Activated T-cell treated with anti-CD3 and anti-CD28 coated beads for 24 hours (primary cell): ENCODE measurements around the gene ELMO1.
A peak's percentile ranks its signal among the peaks of the same experiment; 100 is the strongest.

Experiments used
- DNase-seq: peaks from one replicate; pipeline ENCODE4 v3.0.0-alpha.2; 2020; ENCODE audit warnings: low read depth

Gene ELMO1

DNA sequence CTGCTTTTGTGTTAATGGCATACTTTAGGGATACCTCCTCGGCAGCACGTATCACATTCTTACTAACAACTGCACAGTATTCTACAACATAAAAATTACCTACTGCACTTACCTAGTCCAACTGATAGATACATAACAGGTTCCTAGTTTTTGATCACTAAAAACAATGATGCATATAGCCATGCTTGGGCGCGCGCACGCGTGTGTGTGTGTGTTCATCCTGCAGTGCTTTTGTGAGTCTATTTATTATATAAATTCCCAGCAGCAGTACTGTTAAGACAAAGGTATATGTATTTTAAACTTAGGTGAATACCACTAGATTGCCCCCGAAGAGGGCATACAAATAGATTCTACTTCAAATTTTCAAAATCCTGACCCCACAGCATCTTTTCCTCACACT is 181.4 kb downstream of the ELMO1 start:
- DNase-seq: no peak

- no peak for DNase-seq
Observed at GRCh38 chr7:37265876-37266275, 182.8 kb downstream of the ELMO1 start.

DNA sequence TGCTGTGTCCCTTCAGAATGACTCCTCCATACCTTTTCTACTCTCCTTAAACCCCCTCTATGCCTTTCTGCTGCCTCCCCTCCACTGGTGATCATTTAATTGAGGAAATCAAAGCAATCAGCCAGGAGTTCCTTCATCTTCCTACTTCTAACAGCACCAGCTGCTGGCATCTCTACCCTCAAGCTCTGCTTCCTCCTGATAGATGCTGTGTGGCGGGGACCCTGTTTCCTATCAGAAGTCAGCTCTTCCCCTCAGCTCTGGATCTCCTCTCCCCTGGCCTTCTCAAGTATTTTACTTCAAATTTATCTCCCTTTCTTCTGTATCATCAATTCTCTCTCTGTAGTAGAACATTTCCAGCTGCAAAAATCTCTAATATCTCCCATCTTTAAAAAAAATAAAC is 183.7 kb downstream of the ELMO1 start:
- no peak for DNase-seq

DNA sequence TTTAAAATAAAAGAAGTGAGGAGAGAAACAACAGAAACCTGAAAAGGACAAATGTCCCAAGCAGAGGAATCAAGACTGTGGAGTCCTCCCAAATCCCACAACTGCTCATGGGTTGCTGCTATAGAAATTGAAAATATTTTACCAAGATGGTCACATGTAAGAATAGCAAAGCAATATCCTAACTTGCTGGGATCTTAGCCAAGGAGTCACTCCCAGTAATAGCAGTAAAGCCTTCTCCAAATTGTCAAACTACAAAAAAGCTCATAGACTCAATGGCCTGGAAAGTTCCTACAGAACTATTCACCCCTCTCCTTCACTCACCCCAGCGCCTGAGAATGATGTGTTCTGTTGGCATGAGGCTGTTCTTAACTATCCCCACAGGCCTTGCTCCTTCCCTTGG is 186.5 kb downstream of the ELMO1 start:
- DNase-seq: no peak

DNA sequence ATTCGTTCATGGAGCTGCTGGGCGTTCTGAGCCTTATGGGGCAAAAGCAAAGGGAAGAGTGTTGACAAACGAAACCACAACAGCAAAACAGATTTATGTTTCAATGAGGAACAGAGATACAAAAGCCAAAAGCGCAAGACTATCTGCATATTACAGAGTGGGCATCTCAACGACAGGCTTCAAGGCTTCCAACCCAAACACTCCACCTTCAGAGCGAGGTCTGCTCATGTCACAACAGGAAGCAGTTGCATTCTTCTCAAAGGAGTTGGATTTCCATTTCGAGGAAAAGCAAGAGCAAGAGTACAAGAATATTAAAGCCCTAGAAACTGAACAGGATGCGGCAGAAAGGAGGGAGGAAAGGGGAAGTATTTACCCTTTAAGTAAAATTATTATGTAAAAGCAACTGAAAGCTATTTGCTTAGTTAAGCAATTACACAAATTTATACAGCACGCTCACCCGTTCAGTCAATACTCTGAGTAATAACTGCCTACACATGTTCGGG is 189.3 kb downstream of the ELMO1 start:
- no peak for DNase-seq

DNA sequence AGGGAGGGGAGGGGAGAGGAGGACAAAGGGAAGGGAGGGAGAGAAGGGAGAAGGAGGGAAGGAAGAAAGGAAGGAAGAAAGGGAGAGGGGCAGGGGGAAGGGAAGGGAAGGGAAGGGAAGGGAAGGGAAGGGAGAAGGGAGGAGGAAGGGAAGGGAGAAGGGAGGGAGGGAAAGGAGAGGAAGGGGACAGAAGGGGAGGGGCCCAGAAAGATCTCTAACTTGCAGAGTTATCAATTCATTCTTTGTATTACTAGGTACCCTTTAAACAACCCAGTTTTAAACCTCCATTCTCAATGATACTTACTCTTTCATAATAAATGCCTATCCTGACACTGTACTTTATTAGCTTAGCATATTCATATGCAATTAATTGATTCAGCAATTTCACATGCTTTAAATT is 192.0 kb downstream of the ELMO1 start:
- no peak for DNase-seq

- no peak for DNase-seq
Observed at GRCh38 chr7:37255327-37255944, 193.2 kb downstream of the ELMO1 start.

DNA sequence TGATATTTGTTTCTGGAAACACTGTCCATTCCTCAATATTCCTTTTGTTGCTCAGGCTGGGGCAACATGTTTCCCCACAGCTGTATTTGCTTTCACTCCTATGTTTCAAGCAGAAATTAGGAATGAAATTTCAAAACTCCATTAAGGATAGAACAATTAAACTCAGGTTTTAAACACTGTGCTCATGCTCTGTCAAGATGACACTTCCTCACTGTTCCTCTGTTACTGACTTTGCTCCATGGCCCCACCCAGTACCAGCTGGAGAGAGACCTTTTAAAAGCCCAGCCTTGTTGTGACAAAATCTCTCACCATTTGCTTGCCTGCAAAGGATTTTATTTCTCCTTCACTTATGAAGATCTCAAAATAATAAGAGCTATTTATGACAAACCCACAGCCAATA is 197.4 kb downstream of the ELMO1 start:
- DNase-seq: no peak

- no peak for DNase-seq
Observed at GRCh38 chr7:37249240-37249639, 199.4 kb downstream of the ELMO1 start.

DNA sequence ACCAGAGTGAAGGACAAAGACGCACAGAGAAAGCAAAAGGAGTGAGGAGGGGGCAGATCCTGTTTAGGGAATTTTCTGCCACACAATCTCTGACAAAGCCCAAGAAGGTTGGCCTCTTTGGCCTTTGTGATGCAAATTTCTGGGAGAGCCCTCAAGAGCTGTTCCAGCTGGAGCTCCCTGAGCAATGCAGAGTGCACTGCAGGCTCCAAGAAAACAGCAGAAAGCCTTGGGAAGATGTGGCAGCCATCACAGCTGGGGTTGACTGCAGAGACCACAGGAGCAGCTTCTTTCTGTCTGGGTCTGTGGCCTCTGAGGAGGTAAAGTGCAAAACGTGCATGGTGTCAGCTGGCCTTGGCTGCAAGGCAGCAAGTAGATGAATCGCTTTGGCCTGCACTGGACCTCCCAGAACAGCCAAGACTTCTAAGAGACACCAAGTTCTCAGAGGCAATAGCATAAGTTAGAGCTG is 200.2 kb downstream of the ELMO1 start:
- DNase-seq: no peak

DNA sequence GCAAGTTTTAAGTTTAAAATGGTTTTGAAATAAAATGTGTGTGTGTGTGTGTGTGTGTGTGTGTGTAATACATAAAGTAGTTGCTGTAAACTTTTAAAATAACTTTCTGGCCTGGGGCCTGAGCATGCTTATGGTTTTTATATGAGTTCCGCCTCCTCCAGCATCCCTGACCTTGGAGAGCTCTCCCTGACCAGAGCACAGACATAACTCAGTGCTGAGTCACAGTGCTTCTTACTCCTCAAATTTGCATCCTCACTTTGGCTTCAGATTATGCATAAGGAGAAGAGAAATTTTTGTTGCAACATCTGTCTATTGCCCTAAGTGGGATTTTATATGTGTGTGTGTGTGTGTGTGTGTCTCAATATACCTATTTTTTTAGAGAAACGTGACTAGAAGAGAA is 200.8 kb downstream of the ELMO1 start:
- DNase-seq: no peak

GRCh38 chr7:37245590-37245989 is 203.1 kb downstream of the ELMO1 start:
- DNase-seq: no peak

DNA sequence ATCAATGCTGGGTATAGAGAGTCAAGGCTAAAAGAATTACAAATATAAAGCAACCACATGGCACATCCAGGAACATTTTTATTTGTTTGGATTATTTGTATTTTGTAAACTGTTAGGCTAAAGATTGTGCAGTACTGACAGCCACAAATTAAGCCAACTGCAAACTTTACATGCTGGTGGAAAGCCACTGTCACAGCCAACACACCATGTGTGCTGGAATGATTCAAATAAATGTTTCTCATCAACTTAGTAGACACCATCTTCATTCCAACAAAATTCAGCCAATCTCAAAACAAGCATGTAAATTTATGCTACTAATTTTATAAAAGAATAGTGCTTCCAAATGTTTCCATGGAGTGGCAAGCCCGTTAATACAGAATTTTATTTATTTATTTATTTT is 211.8 kb downstream of the ELMO1 start:
- no peak for DNase-seq

DNA sequence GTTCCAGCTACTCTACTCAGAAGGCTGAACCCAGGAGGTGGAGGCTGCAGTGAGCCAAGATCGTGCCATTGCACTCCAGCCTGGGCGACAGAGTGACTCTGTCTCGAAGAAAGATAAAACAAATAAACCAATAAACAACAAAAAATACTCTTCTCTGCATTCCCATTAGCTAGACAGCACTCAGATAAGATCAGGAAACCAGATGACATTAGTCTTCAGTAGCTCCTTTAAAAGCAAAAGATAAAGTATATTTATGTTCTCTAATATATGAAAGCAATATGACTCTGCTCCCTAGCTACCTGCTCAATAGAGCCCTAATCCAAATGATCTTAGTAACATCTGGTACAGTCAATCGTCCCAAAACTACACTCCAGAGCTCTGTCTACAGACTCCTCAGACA is 212.9 kb downstream of the ELMO1 start:
- DNase-seq: no peak

DNA sequence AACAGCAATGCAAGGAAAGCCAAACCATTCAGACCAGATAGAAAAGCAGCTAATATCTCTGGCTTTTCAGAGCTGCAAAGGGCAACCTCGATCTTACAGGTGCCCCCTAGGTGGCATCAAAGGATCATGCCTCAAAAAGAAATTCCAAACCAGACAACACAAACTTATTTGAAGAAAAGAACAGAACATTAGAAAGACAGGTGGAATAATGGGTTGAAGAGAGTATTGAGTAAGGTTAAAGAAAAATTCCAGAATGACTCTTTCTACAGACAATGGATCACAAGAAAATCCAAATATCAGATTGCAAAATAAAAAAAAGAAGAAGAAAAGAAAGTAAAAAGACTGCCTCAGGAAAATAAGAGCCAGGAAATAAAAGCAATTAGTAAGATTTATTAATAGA is 213.7 kb downstream of the ELMO1 start:
- DNase-seq: no peak

DNA sequence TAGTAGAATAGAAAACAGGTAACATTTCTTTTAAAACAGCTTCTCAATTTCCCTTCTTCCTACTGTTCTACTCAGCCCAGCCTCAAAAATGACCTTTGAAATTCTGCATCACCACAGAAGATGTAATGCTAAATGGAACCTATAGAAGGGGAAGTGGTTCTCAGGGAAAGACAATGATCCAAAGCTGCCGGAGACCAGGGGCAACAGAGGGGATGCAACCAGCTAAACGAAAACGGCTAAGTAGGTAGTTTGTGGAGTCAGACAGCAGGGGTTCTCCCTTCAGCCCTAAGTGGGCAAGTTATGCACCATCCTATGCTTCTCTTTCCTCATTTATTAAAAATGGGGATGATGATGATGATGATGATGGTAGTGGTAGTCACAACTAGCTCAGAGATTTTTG is 214.3 kb downstream of the ELMO1 start:
- no peak for DNase-seq

DNA sequence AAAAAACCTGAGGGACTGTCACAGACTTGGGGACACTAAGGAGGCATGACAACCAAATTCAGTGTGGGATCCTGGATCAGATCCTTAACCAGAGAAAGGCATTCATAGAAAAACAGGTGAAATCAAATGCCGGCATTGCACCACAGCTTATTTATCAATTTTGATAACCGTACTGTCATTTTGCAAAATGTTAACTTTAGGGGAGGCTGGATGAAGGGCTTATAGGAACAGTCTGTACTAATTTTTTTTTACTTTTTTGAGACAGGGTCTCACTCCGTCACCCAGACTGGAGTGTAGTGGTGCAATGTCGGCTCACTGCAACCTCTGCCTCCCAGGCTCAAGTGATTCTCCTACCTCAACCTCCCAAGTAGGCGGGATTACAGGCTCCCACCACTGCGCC is 217.1 kb downstream of the ELMO1 start:
- DNase-seq: no peak

DNA sequence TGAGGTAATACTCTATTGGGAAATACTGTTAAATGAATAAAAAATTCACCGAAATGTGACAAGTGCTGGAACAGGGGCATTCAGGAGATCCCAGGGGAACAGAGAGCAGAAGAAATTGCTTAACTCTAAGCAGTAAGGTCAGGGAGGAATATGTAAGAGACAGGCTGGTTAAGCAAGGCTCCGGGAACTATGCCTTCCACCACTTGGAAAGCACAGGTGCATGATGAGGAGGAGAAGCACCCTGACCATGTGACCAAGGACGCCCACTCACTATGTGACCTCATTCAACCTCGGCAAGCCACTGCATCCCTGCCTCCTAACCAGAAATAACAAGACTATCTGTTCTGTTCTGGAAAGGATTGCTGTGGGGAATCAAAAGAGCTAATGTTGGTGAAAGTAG is 218.4 kb downstream of the ELMO1 start:
- peak; percentile 7 for DNase-seq

- DNase-seq: no peak
Observed at GRCh38 chr7:37229381-37229780, 219.3 kb downstream of the ELMO1 start.

GRCh38 chr7:37225285-37225969 is 223.2 kb downstream of the ELMO1 start:
- no peak for DNase-seq

DNA sequence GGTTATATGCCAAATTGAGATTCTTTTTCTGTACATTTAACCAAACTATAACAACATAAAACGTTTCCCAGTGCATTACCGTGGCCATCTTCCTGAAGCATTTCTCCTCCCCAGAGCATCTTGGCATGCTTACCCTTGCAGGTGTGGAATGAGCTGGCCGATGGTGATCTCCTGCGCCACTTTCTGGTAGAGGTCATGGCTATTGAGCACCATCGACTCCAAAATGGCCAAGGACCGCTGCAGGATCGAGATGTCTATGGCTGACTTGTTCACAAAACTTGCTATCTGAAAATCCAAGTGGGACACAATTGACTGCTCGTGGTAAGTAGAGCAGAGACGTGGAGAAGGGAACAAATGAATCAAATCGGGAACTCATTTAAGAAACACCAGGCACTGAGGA is 223.9 kb downstream of the ELMO1 start:
- DNase-seq: no peak

DNA sequence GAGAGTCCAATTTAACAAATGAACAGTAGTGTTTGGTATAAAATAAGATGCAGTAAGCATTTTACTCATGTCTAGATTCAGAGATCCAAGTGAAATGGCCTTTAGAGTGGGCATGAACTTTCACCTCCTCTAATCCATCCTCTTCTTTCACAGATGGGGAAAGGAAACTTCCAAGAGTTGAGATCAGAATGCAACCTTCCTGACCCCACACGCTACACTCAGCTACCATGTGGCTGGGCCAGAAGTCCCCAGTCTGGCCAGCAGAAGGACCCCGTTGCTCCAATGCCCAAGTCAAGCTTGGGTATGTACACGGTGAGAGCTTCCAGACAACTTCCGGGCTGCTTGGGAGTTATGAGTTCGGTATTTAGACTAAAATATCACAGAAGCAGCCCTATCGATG is 228.0 kb downstream of the ELMO1 start:
- no peak for DNase-seq

GRCh38 chr7:37218956-37219355 is 229.7 kb downstream of the ELMO1 start:
- DNase-seq: no peak

DNA sequence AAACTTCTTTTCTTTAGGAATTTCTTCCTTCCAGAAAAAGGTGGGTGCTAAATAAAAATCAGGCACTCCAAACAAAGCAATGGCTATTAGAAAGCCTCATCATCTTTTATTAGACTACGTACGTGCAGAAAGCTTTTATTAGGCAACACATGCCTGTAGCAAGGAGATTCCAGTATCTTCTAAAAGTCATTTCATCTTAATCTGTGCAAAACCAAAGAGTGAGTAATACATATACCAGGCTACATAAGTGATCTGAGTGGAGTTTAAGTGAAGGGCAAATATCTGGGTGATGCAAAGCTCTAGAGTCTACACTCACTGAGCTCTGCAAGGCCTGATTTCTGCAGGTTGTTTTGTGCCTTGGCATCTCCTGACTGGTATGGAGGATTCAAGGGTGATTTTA is 231.7 kb downstream of the ELMO1 start:
- no peak for DNase-seq
